MM.1S (cell line): ENCODE data around the gene BUB3.

ENCODE experiments used
- DNase-seq: peaks from one replicate; pipeline ENCODE4 v3.0.0-alpha.2; 2015
- H2AFZ ChIP-seq: fragments of 300-600 bp; sonication (generic); 2 replicates; pipeline ENCODE4 v1.6.0; 2016; ENCODE audit warnings: antibody characterized with exemption, low read length
- H3F3A ChIP-seq: fragments of 300-600 bp; sonication (generic); 2 replicates; pipeline ENCODE4 v1.6.1; 2016; ENCODE audit warnings: mild to moderate bottlenecking, antibody characterized with exemption, low read length, moderate library complexity, mixed read lengths; ENCODE audit not compliant: insufficient read depth
- H3K27ac ChIP-seq: fragments of 300-600 bp; sonication (generic); 2 replicates; pipeline ENCODE4 v1.5.1; 2016; ENCODE audit warnings: mild to moderate bottlenecking, low read length
- H3K27me3 ChIP-seq: fragments of 300-600 bp; sonication (generic); replicated peaks from 2 replicates; pipeline ENCODE4 v1.6.0; 2016; ENCODE audit warnings: low read length; ENCODE audit not compliant: insufficient read depth
- H3K36me3 ChIP-seq: fragments of 300-600 bp; sonication (generic); replicated peaks from 2 replicates; pipeline ENCODE4 v1.6.1; 2016; ENCODE audit warnings: mild to moderate bottlenecking, low read length, mixed read lengths; ENCODE audit not compliant: insufficient read depth
- H3K4me1 ChIP-seq: fragments of 300-600 bp; sonication (generic); 2 replicates; pipeline ENCODE4 v1.6.1; 2016; ENCODE audit warnings: low read length, mixed read lengths
- H3K4me2 ChIP-seq: fragments of 300-600 bp; sonication (generic); 2 replicates; pipeline ENCODE4 v1.6.0; 2016; ENCODE audit warnings: low read depth, low read length
- H3K4me3 ChIP-seq: fragments of 300-600 bp; sonication (generic); 2 replicates; pipeline ENCODE4 v1.5.1; 2016; ENCODE audit warnings: low read length, mixed read lengths
- H3K79me2 ChIP-seq: fragments of 300-600 bp; sonication (generic); 2 replicates; pipeline ENCODE4 v1.6.1; 2016; ENCODE audit warnings: mixed run types, low read length, mixed read lengths
- H3K9ac ChIP-seq: fragments of 300-600 bp; sonication (generic); 2 replicates; pipeline ENCODE4 v1.6.1; 2016; ENCODE audit warnings: low read length, mixed read lengths
- H3K9me2 ChIP-seq: fragments of 300-600 bp; sonication (generic); replicated peaks from 2 replicates; pipeline ENCODE4 v1.6.1; 2016; ENCODE audit warnings: mild to moderate bottlenecking, low read length, mixed read lengths; ENCODE audit not compliant: insufficient read depth
- H3K9me3 ChIP-seq: fragments of 300-600 bp; sonication (generic); replicated peaks from 2 replicates; pipeline ENCODE4 v1.6.1; 2016; ENCODE audit warnings: mild to moderate bottlenecking, low read length, mixed read lengths; ENCODE audit not compliant: insufficient read depth
- H4K20me1 ChIP-seq: fragments of 300-600 bp; sonication (generic); 2 replicates; pipeline ENCODE4 v1.6.1; 2016; ENCODE audit warnings: mild to moderate bottlenecking, low read length, moderate library complexity, mixed read lengths; ENCODE audit not compliant: insufficient read depth
- CTCF ChIP-seq: fragments of 300-600 bp; sonication (generic); IDR thresholded peaks from 2 replicates; pipeline ENCODE4 v1.5.1; 2016; ENCODE audit warnings: antibody characterized with exemption, low read length, mixed read lengths
- EZH2 ChIP-seq: fragments of 300-600 bp; sonication (generic); optimal IDR thresholded peaks from 2 replicates; pipeline ENCODE3; 2017; ENCODE audit warnings: low read depth, mild to moderate bottlenecking, antibody characterized with exemption, low read length, mixed read lengths
- EZH2phosphoT487 ChIP-seq: fragments of 300-600 bp; sonication (generic); IDR thresholded peaks from 2 replicates; pipeline ENCODE4 v1.6.1; 2018; ENCODE audit warnings: antibody characterized with exemption, low read length

BUB3 gene

GRCh38 chr10:123203393-123204126 is 49.4 kb downstream of the BUB3 start:
- Histone ChIP-seq H4K20me1 (no peaks in the 10 kb centered on the region), H3K27me3 (no peaks in the 10 kb centered on the region), H3K27ac (no peak overlapping the region), H3K9me2 (no peaks in the 10 kb centered on the region), H3K9me3 (no peaks in the 10 kb centered on the region), H3K4me2 (no peak overlapping the region), H2AFZ (no peak overlapping the region), H3F3A (no peaks in the 10 kb centered on the region), H3K36me3 (no peaks in the 10 kb centered on the region), H3K79me2 (no peaks in the 10 kb centered on the region), H3K4me1 (no peaks in the 10 kb centered on the region), H3K4me3 (no peak overlapping the region), H3K9ac (no peak overlapping the region)
- DNase-seq, result no peak
- TF ChIP-seq EZH2phosphoT487 (no peak), EZH2 (no peak), CTCF (no peak)

- Histone ChIP-seq H3K79me2 (no peaks in the 10 kb centered on the region), H2AFZ (no peak overlapping the region), H3K27me3 (no peaks in the 10 kb centered on the region), H3K4me2 (no peak overlapping the region), H3K27ac (no peak overlapping the region), H4K20me1 (no peaks in the 10 kb centered on the region), H3F3A (no peaks in the 10 kb centered on the region), H3K4me1 (no peaks in the 10 kb centered on the region), H3K9me2 (no peaks in the 10 kb centered on the region), H3K9me3 (no peaks in the 10 kb centered on the region), H3K36me3 (no peaks in the 10 kb centered on the region), H3K9ac (no peak overlapping the region), H3K4me3 (no peak overlapping the region)
- no peak for DNase-seq
- TF ChIP-seq CTCF (no peak), EZH2 (no peak), EZH2phosphoT487 (no peak)
Observed at GRCh38 chr10:123204127-123204461, 49.9 kb downstream of the BUB3 start.

GRCh38 chr10:123205041-123205440 is 50.8 kb downstream of the BUB3 start:
- H3K27me3 ChIP-seq, result no peaks in the 10 kb centered on the region
- H2AFZ ChIP-seq, result no peak overlapping the region
- no peaks in the 10 kb centered on the region for H4K20me1 ChIP-seq
- no peak for DNase-seq
- H3K9ac ChIP-seq, result no peak overlapping the region
- no peaks in the 10 kb centered on the region for H3K4me1 ChIP-seq
- no peaks in the 10 kb centered on the region for H3K9me3 ChIP-seq
- H3K4me3 ChIP-seq, result no peak overlapping the region
- TF ChIP-seq EZH2phosphoT487 (no peak), CTCF (no peak), EZH2 (no peak)
- H3K79me2 ChIP-seq, result no peaks in the 10 kb centered on the region
- no peaks in the 10 kb centered on the region for H3F3A ChIP-seq
- no peak overlapping the region for H3K4me2 ChIP-seq
- H3K36me3 ChIP-seq, result no peaks in the 10 kb centered on the region
- H3K9me2 ChIP-seq, result no peaks in the 10 kb centered on the region
- H3K27ac ChIP-seq, result no peak overlapping the region
